ENCODE data around the gene PACSIN2.

DNA sequence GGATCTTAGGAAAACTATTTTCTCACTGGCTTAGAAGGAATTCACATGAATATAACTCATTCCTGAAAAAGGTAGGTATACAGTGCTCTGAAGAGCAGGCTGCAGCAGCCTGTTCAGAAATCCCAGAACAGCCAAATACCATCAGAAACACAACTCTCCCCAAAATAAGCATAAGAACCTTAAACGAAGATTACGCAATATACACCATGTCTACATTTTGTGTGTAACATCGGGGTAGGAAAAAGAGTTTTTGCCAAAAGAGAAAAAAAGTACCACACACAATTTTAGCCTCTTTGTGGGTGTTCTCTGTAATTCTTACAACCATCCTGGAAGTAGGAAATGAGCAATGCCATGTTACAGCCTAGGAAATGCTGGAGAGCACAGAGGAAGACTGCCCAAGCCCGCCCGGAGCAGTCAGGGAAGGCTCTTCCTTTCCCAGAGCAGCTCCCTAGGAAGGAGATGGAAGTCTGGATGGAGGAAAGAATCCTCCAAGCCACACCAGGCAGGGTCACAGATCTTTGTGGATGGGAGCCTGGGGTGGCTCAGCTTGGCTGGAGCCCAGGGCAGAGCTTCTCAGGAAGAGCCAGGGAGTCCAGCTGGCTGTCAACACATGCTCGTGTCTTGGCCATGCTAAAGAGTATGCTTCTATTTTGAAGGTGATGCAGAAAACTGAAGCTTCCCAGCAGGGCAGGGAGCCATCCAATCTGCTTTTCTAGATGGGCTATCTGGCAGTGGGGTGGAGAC, 108.2 kb downstream of the PACSIN2 start:
- no peak for TF ChIP-seq EZH2 (IDR thresholded peaks at IDR 0.05; ENCODE audit: insufficient read depth, low read length)
- TF ChIP-seq, protein P1, sequence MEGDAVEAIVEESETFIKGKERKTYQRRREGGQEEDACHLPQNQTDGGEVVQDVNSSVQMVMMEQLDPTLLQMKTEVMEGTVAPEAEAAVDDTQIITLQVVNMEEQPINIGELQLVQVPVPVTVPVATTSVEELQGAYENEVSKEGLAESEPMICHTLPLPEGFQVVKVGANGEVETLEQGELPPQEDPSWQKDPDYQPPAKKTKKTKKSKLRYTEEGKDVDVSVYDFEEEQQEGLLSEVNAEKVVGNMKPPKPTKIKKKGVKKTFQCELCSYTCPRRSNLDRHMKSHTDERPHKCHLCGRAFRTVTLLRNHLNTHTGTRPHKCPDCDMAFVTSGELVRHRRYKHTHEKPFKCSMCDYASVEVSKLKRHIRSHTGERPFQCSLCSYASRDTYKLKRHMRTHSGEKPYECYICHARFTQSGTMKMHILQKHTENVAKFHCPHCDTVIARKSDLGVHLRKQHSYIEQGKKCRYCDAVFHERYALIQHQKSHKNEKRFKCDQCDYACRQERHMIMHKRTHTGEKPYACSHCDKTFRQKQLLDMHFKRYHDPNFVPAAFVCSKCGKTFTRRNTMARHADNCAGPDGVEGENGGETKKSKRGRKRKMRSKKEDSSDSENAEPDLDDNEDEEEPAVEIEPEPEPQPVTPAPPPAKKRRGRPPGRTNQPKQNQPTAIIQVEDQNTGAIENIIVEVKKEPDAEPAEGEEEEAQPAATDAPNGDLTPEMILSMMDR (IDR thresholded peaks at IDR 0.05; ENCODE audit: insufficient read depth, low read depth, low read length), result no peak

Data from astrocyte (in vitro differentiated cells and primary cell).